ENCODE measurements around the gene TJP3.

Gene TJP3

DNA sequence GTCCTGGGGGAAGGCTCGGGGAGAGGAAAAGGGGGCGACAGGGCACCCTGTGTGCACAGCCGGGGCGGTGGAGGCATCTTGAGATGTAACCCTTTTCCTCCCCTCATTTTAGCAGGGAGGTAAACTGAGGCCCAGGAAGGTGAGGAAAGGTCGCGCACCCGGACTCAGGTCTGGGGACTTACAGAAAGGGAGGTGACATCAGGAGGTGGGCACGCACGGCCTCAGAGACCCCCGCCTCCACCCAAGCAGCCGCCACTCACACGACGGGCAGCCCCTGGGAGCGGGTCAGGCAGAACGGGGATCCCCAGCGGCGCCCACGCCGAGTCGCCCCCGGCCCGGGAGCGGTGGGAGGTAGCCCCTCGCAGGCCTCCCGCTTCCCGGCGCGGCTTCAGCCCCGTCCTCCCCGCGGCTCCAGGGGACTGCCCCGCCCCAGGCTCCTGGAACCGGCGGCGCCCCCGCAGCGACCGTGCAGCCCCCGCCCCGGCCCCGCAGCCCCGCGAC lies 8.4 kb upstream of the TJP3 start:
- Histone ChIP-seq H3K9ac (ENCODE audit: low read depth, low read length, poor library complexity) (peak overlapping the region; percentile 97), H2BK12ac (ENCODE audit: low read length) (no peak overlapping the region), H3K4me2 (ENCODE audit: insufficient read depth, low read length, poor library complexity, severe bottlenecking) (peak overlapping the region; percentile 86), H2BK5ac (ENCODE audit: low read length) (peak overlapping the region; percentile 87), H3K79me1 (ENCODE audit: low read depth, low read length) (peaks cover 33% of the 10 kb centered on the region), H2BK120ac (ENCODE audit: low read depth, low read length) (no peak overlapping the region), H2AFZ (ENCODE audit: low read length) (peak overlapping the region; percentile 85), H3K4me1 (ENCODE audit: control insufficient read depth in 2 of 2, insufficient read depth in 1 of 2, low read depth in 1 of 2, low read length in 2 of 2) (peaks cover 6 to 8% of the 10 kb centered on the region in 2 donors), H3K27ac (replicated peaks; ENCODE audit: low read length) (no peak overlapping the region), H4K8ac (ENCODE audit: low read depth, low read length) (peak overlapping the region; percentile 17), H3K18ac (ENCODE audit: low read length) (peak overlapping the region; percentile 95), H3K36me3 (replicated peaks in 1 of 2; ENCODE audit: control insufficient read depth in 2 of 2, insufficient read depth in 2 of 2, low read length in 2 of 2) (no peaks in the 10 kb centered on the region), H3K27me3 (ENCODE audit: control insufficient read depth in 3 of 3, insufficient read depth in 3 of 3, low read depth in 1 of 3, low read length in 3 of 3) (no peaks in the 10 kb centered on the region), H2AK5ac (ENCODE audit: low read depth, low read length) (peak overlapping the region; percentile 75), H3K23ac (ENCODE audit: low read depth, low read length, poor library complexity) (peak overlapping the region; percentile 93), H2BK15ac (ENCODE audit: low read length) (peak overlapping the region; percentile 49), H3K4ac (ENCODE audit: low read length) (no peak overlapping the region), H3K14ac (ENCODE audit: low read length) (peak overlapping the region; percentile 38), H3K4me3 (ENCODE audit: low read length in 2 of 2) (peak overlapping the region; percentile 89 to 90), H3K9me3 (replicated peaks in 1 of 2; ENCODE audit: control insufficient read depth in 2 of 2, insufficient read depth in 1 of 2, low read depth in 1 of 2, low read length in 2 of 2) (no peaks in the 10 kb centered on the region), H4K91ac (ENCODE audit: low read depth, low read length, poor library complexity) (peak overlapping the region; percentile 53)
- DNase-seq (ENCODE audit: low spot score), result no peak
- no CpG with 5 or more reads among the region's 43 CpGs for WGBS, 2 donors (ENCODE audit: extremely low coverage in 2 of 2, insufficient read length in 2 of 2, insufficient replicate concordance in 1 of 2)

GRCh38 chr19:3700242-3701032 lies 7.7 kb upstream of the TJP3 start, which contains the start of gene PIP5K1C:
PIP5K1C (minus strand) TSS chr19:3700468; CDS start chr19:3700390, 78 bp downstream.
- peak within 1 kb of the TSS; percentile 86 for H3K4me2 ChIP-seq (ENCODE audit: insufficient read depth, low read length, poor library complexity, severe bottlenecking)
- H4K8ac ChIP-seq (ENCODE audit: low read depth, low read length), result peak within 1 kb of the TSS; percentile 17
- no peaks in the 10 kb centered on the region for H3K36me3 ChIP-seq (replicated peaks in 1 of 2; ENCODE audit: control insufficient read depth in 2 of 2, insufficient read depth in 2 of 2, low read length in 2 of 2)
- DNase-seq (ENCODE audit: low spot score), result peak; percentile 91
- no peaks in the 10 kb centered on the region for H3K9me3 ChIP-seq (replicated peaks in 1 of 2; ENCODE audit: control insufficient read depth in 2 of 2, insufficient read depth in 1 of 2, low read depth in 1 of 2, low read length in 2 of 2)
- no CpG with 5 or more reads among the region's 82 CpGs for WGBS, 2 donors (ENCODE audit: extremely low coverage in 2 of 2, insufficient read length in 2 of 2, insufficient replicate concordance in 1 of 2)
- H2BK120ac ChIP-seq (ENCODE audit: low read depth, low read length), result no peak within 1 kb of the TSS
- peak within 1 kb of the TSS; percentile 93 for H3K23ac ChIP-seq (ENCODE audit: low read depth, low read length, poor library complexity)
- no peak within 1 kb of the TSS for H3K4ac ChIP-seq (ENCODE audit: low read length)
- peaks cover 30% of the 10 kb centered on the region for H3K79me1 ChIP-seq (ENCODE audit: low read depth, low read length)
- no peak within 1 kb of the TSS for H3K27ac ChIP-seq (replicated peaks; ENCODE audit: low read length)
- peak within 1 kb of the TSS; percentile 49 for H2BK15ac ChIP-seq (ENCODE audit: low read length)
- peak within 1 kb of the TSS; percentile 53 for H4K91ac ChIP-seq (ENCODE audit: low read depth, low read length, poor library complexity)
- H2AK5ac ChIP-seq (ENCODE audit: low read depth, low read length), result peak within 1 kb of the TSS; percentile 75
- peak within 1 kb of the TSS; percentile 97 for H3K9ac ChIP-seq (ENCODE audit: low read depth, low read length, poor library complexity)
- H3K14ac ChIP-seq (ENCODE audit: low read length), result peak within 1 kb of the TSS; percentile 38
- H2BK5ac ChIP-seq (ENCODE audit: low read length), result peak within 1 kb of the TSS; percentile 87
- no peaks in the 10 kb centered on the region for H3K27me3 ChIP-seq (ENCODE audit: control insufficient read depth in 3 of 3, insufficient read depth in 3 of 3, low read depth in 1 of 3, low read length in 3 of 3)
- H2BK12ac ChIP-seq (ENCODE audit: low read length), result no peak within 1 kb of the TSS
- peak within 1 kb of the TSS; percentile 85 for H2AFZ ChIP-seq (ENCODE audit: low read length)
- peaks cover 6 to 8% of the 10 kb centered on the region in 2 donors for H3K4me1 ChIP-seq (ENCODE audit: control insufficient read depth in 2 of 2, insufficient read depth in 1 of 2, low read depth in 1 of 2, low read length in 2 of 2)
- peak within 1 kb of the TSS; percentile 95 for H3K18ac ChIP-seq (ENCODE audit: low read length)
- peak within 1 kb of the TSS; percentile 89 to 90 for H3K4me3 ChIP-seq (ENCODE audit: low read length in 2 of 2)

DNA sequence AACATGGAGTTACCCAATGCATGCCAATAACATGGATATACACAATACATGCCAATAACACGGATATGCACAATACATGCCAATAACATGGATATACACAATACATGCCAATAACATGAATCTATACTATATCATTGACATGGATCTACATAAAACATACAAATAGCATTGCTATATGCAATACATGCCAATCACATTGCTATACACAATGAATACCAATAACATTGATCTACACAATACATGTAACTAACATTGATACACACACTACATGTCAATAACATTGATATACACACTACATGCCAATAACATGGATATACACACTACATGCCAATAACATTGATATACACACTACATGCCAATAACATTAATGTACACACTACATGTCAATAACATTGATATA lies 7.0 kb upstream of the TJP3 start:
- Histone ChIP-seq H3K9me3 (replicated peaks in 1 of 2; ENCODE audit: control insufficient read depth in 2 of 2, insufficient read depth in 1 of 2, low read depth in 1 of 2, low read length in 2 of 2) (no peaks in the 10 kb centered on the region), H3K4me1 (ENCODE audit: control insufficient read depth in 2 of 2, insufficient read depth in 1 of 2, low read depth in 1 of 2, low read length in 2 of 2) (peaks cover 6 to 8% of the 10 kb centered on the region in 2 donors), H2AFZ (ENCODE audit: low read length) (no peak overlapping the region), H3K4me2 (ENCODE audit: insufficient read depth, low read length, poor library complexity, severe bottlenecking) (no peak overlapping the region), H2BK5ac (ENCODE audit: low read length) (no peak overlapping the region), H3K4me3 (ENCODE audit: low read length in 2 of 2) (no peak overlapping the region), H2AK5ac (ENCODE audit: low read depth, low read length) (no peak overlapping the region), H4K91ac (ENCODE audit: low read depth, low read length, poor library complexity) (no peak overlapping the region), H2BK12ac (ENCODE audit: low read length) (no peak overlapping the region), H3K14ac (ENCODE audit: low read length) (no peak overlapping the region), H3K9ac (ENCODE audit: low read depth, low read length, poor library complexity) (no peak overlapping the region), H3K36me3 (replicated peaks in 1 of 2; ENCODE audit: control insufficient read depth in 2 of 2, insufficient read depth in 2 of 2, low read length in 2 of 2) (no peaks in the 10 kb centered on the region), H3K18ac (ENCODE audit: low read length) (no peak overlapping the region), H3K23ac (ENCODE audit: low read depth, low read length, poor library complexity) (no peak overlapping the region), H4K8ac (ENCODE audit: low read depth, low read length) (no peak overlapping the region), H3K27ac (replicated peaks; ENCODE audit: low read length) (no peak overlapping the region), H2BK15ac (ENCODE audit: low read length) (no peak overlapping the region), H2BK120ac (ENCODE audit: low read depth, low read length) (no peak overlapping the region), H3K79me1 (ENCODE audit: low read depth, low read length) (peaks cover 27% of the 10 kb centered on the region), H3K27me3 (ENCODE audit: control insufficient read depth in 3 of 3, insufficient read depth in 3 of 3, low read depth in 1 of 3, low read length in 3 of 3) (no peaks in the 10 kb centered on the region), H3K4ac (ENCODE audit: low read length) (no peak overlapping the region)
- DNase-seq (ENCODE audit: low spot score), result no peak
- WGBS, 2 donors (ENCODE audit: extremely low coverage in 2 of 2, insufficient read length in 2 of 2, insufficient replicate concordance in 1 of 2), result no CpG with 5 or more reads among the region's 1 CpG

DNA sequence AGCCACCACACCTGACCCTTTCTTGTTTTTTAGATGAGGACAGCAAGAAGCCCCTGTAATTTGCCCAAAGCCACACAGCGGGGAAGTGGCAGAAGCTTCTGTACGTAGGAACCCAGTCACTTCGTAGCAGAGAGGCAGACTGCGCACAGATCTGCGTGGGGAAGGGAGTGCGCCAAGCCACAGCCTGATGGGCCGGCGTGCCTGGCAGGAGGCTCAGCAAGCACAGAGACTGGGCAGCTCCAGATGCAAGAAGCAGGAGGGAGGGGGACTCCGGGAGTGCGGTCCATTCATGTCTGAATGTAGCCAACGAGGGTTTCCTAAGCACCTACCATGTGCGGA lies 347 bp upstream of the TJP3 start:
- H3K4me3 ChIP-seq (ENCODE audit: low read length in 2 of 2), result no peak overlapping the region
- H2BK15ac ChIP-seq (ENCODE audit: low read length), result peak overlapping the region; percentile 74
- peak overlapping the region; percentile 89 for H3K23ac ChIP-seq (ENCODE audit: low read depth, low read length, poor library complexity)
- no peak overlapping the region for H3K27ac ChIP-seq (replicated peaks; ENCODE audit: low read length)
- peak overlapping the region; percentile 82 for H3K14ac ChIP-seq (ENCODE audit: low read length)
- peaks cover 0 to 16% (median 11%) of the 10 kb centered on the region in 3 experiments for H3K27me3 ChIP-seq (ENCODE audit: control insufficient read depth in 3 of 3, insufficient read depth in 3 of 3, low read depth in 1 of 3, low read length in 3 of 3)
- H3K18ac ChIP-seq (ENCODE audit: low read length), result peak overlapping the region; percentile 70
- no peaks in the 10 kb centered on the region for H3K36me3 ChIP-seq (replicated peaks in 1 of 2; ENCODE audit: control insufficient read depth in 2 of 2, insufficient read depth in 2 of 2, low read length in 2 of 2)
- peak overlapping the region; percentile 94 for H2BK12ac ChIP-seq (ENCODE audit: low read length)
- peaks cover 0 to 12% of the 10 kb centered on the region in 2 donors for H3K4me1 ChIP-seq (ENCODE audit: control insufficient read depth in 2 of 2, insufficient read depth in 1 of 2, low read depth in 1 of 2, low read length in 2 of 2)
- no peak overlapping the region for H4K8ac ChIP-seq (ENCODE audit: low read depth, low read length)
- no CpG with 5 or more reads among the region's 12 CpGs for WGBS, 2 donors (ENCODE audit: extremely low coverage in 2 of 2, insufficient read length in 2 of 2, insufficient replicate concordance in 1 of 2)
- no peak for DNase-seq (ENCODE audit: low spot score)
- no peak overlapping the region for H2BK5ac ChIP-seq (ENCODE audit: low read length)
- H3K9me3 ChIP-seq (replicated peaks in 1 of 2; ENCODE audit: control insufficient read depth in 2 of 2, insufficient read depth in 1 of 2, low read depth in 1 of 2, low read length in 2 of 2), result peaks cover 0 to 2% of the 10 kb centered on the region in 2 donors
- no peak overlapping the region for H3K4me2 ChIP-seq (ENCODE audit: insufficient read depth, low read length, poor library complexity, severe bottlenecking)
- peak overlapping the region; percentile 89 for H3K4ac ChIP-seq (ENCODE audit: low read length)
- peak overlapping the region; percentile 4 for H3K9ac ChIP-seq (ENCODE audit: low read depth, low read length, poor library complexity)
- no peak overlapping the region for H2AFZ ChIP-seq (ENCODE audit: low read length)
- H3K79me1 ChIP-seq (ENCODE audit: low read depth, low read length), result peaks cover 2% of the 10 kb centered on the region
- peak overlapping the region; percentile 53 for H4K91ac ChIP-seq (ENCODE audit: low read depth, low read length, poor library complexity)
- peak overlapping the region; percentile 82 for H2AK5ac ChIP-seq (ENCODE audit: low read depth, low read length)
- H2BK120ac ChIP-seq (ENCODE audit: low read depth, low read length), result no peak overlapping the region
